Mesenchymal stem cell (in vitro differentiated cells and primary cell): Measurements from ENCODE around the gene MBOAT7.
A peak's percentile ranks its signal among the peaks of the same experiment; 100 is the strongest.
"Not testable (repeated sequence)": the region's sequence is repeated elsewhere in the genome, so short reads cannot be mapped to it uniquely, and the experiment has no call there.

Experiments
- DNase-seq: peaks from one replicate; pipeline ENCODE4 v3.0.0-alpha.2; 2013
- H2AFZ ChIP-seq: one replicate; pipeline ENCODE4 v1.6.1; 2013; ENCODE audit warnings: low read depth, mild to moderate bottlenecking, control low read depth, inconsistent platforms, low read length, moderate library complexity
- H2AK5ac ChIP-seq: 2 replicates; pipeline ENCODE4 v1.6.1; 2013; ENCODE audit warnings: low read length, moderate library complexity, mild to moderate bottlenecking, inconsistent platforms; ENCODE audit not compliant: severe bottlenecking
- H2BK120ac ChIP-seq: one replicate; pipeline ENCODE4 v1.6.1; 2013; ENCODE audit warnings: low read depth, mild to moderate bottlenecking, inconsistent platforms, low read length, moderate library complexity
- H2BK12ac ChIP-seq, 2 experiments: one replicate each; pipeline ENCODE4 v1.6.1; 2013; ENCODE audit warnings: inconsistent platforms in 2 of 2, low read length in 2 of 2, mild to moderate bottlenecking in 2 of 2, moderate library complexity in 2 of 2, control low read depth in 1 of 2
- H2BK15ac ChIP-seq: one replicate; pipeline ENCODE4 v1.6.1; 2013; ENCODE audit warnings: mild to moderate bottlenecking, low read depth, inconsistent platforms; ENCODE audit not compliant: poor library complexity, severe bottlenecking
- H2BK5ac ChIP-seq: 2 replicates; pipeline ENCODE4 v1.6.1; 2013; ENCODE audit warnings: low read depth, mild to moderate bottlenecking, low read length, control low read depth, inconsistent platforms; ENCODE audit not compliant: poor library complexity, severe bottlenecking
- H3K14ac ChIP-seq, 2 experiments: one replicate each; pipeline ENCODE4 v1.6.1; 2013; ENCODE audit warnings: inconsistent platforms in 2 of 2, low read length in 2 of 2, control low read depth in 1 of 2, mild to moderate bottlenecking in 1 of 2, moderate library complexity in 1 of 2
- H3K18ac ChIP-seq, 2 experiments: one replicate each; pipeline ENCODE4 v1.6.1; 2013; ENCODE audit warnings: inconsistent platforms in 2 of 2, low read length in 2 of 2, control low read depth in 1 of 2, low read depth in 1 of 2, mild to moderate bottlenecking in 1 of 2
- H3K23ac ChIP-seq, 2 experiments: one replicate each; pipeline ENCODE4 v1.6.1; 2013; ENCODE audit warnings: inconsistent platforms in 2 of 2, low read length in 2 of 2, mild to moderate bottlenecking in 2 of 2, moderate library complexity in 2 of 2, control low read depth in 1 of 2
- H3K27ac ChIP-seq: 2 replicates; pipeline ENCODE4 v1.5.1; 2013; ENCODE audit warnings: mild to moderate bottlenecking, moderate library complexity, low read length, control low read depth, inconsistent platforms; ENCODE audit not compliant: poor library complexity, severe bottlenecking
- H3K27me3 ChIP-seq, 2 experiments: 2 replicates each; pipeline versions ENCODE4 v1.6.1 to v1.7.0; 2013; ENCODE audit warnings: low read length in 2 of 2, mild to moderate bottlenecking in 2 of 2, moderate library complexity in 2 of 2, control low read depth in 1 of 2, inconsistent platforms in 1 of 2; ENCODE audit not compliant: control insufficient read depth in 1 of 2, insufficient read depth in 1 of 2
- H3K36me3 ChIP-seq, 2 experiments: 2 replicates each; pipeline versions ENCODE4 v1.6.1 to v1.7.0; 2013; ENCODE audit warnings: low read length in 2 of 2, control low read depth in 1 of 2, inconsistent platforms in 1 of 2, low read depth in 1 of 2, mild to moderate bottlenecking in 1 of 2; ENCODE audit not compliant: insufficient read depth in 2 of 2, control insufficient read depth in 1 of 2
- H3K4ac ChIP-seq, 2 experiments: one replicate each; pipeline ENCODE4 v1.6.1; 2013; ENCODE audit warnings: inconsistent platforms in 2 of 2, low read length in 2 of 2, mild to moderate bottlenecking in 2 of 2, moderate library complexity in 2 of 2, control low read depth in 1 of 2, low read depth in 1 of 2
- H3K4me1 ChIP-seq: 2 replicates; pipeline ENCODE4 v1.6.1; 2013; ENCODE audit warnings: low read depth, low read length, control low read depth; ENCODE audit not compliant: control insufficient read depth, insufficient read depth
- H3K4me2 ChIP-seq: 2 replicates; pipeline ENCODE4 v1.6.1; 2013; ENCODE audit warnings: low read length, mild to moderate bottlenecking, inconsistent platforms; ENCODE audit not compliant: poor library complexity, severe bottlenecking
- H3K4me3 ChIP-seq, 2 experiments: 2 replicates each; pipeline versions ENCODE4 v1.5.1 to v1.7.0; 2013; ENCODE audit warnings: low read length in 2 of 2, mild to moderate bottlenecking in 2 of 2, control low read depth in 1 of 2, low read depth in 1 of 2; ENCODE audit not compliant: insufficient read depth in 1 of 2
- H3K79me1 ChIP-seq: replicated peaks from 2 replicates; pipeline ENCODE4 v1.6.1; 2013; ENCODE audit warnings: mild to moderate bottlenecking, control low read depth, low read length, inconsistent platforms; ENCODE audit not compliant: poor library complexity, severe bottlenecking
- H3K9ac ChIP-seq: 2 replicates; pipeline ENCODE4 v1.7.0; 2013; ENCODE audit warnings: mild to moderate bottlenecking, low read length, moderate library complexity
- H3K9me3 ChIP-seq: 2 replicates; pipeline ENCODE4 v1.7.0; 2013; ENCODE audit warnings: mild to moderate bottlenecking, low read length; ENCODE audit not compliant: control insufficient read depth
- H4K8ac ChIP-seq: one replicate; pipeline ENCODE4 v1.6.1; 2013; ENCODE audit warnings: inconsistent platforms, mild to moderate bottlenecking, low read length, moderate library complexity
- H4K91ac ChIP-seq: one replicate; pipeline ENCODE4 v1.6.1; 2013; ENCODE audit warnings: mild to moderate bottlenecking, low read length, inconsistent platforms
- WGBS: methylation state at CpG from one replicate; pipeline ENCODE4 v1.1.7; 2013; ENCODE audit warnings: mixed read lengths; 5-methylcytosine and 5-hydroxymethylcytosine counted together

Gene MBOAT7

GRCh38 chr19:54208784-54209057, 19.3 kb upstream of the MBOAT7 start:
- Histone ChIP-seq H3K18ac (peak overlapping the region in 1 of 2 experiments; percentile 13), H3K4me3 (no peak overlapping the region), H4K8ac (peak overlapping the region; percentile 36), H3K79me1 (peaks cover 7% of the 10 kb centered on the region), H2AFZ (no peak overlapping the region), H2AK5ac (no peak overlapping the region), H2BK12ac (no peak overlapping the region), H3K4me2 (no peak overlapping the region), H3K27me3 (no peaks in the 10 kb centered on the region), H2BK120ac (no peak overlapping the region), H3K4me1 (peaks cover 52% of the 10 kb centered on the region), H3K36me3 (peaks cover 52 to 63% of the 10 kb centered on the region in 2 experiments), H4K91ac (no peak overlapping the region), H3K9ac (peak overlapping the region; percentile 82), H3K27ac (no peak overlapping the region), H3K4ac (no peak overlapping the region), H2BK15ac (no peak overlapping the region), H3K23ac (no peak overlapping the region), H3K9me3 (no peaks in the 10 kb centered on the region), H2BK5ac (no peak overlapping the region), H3K14ac (no peak overlapping the region)
- peak; percentile 26 for DNase-seq
- 89% methylated on average over 8 of the region's 8 CpGs for WGBS

GRCh38 chr19:54207983-54208783, 18.8 kb upstream of the MBOAT7 start:
- H3K4me2 ChIP-seq = no peak overlapping the region

GRCh38 chr19:54207676-54207982, 18.2 kb upstream of the MBOAT7 start:
- peaks cover 60 to 71% of the 10 kb centered on the region in 2 experiments for H3K36me3 ChIP-seq
- H2AFZ ChIP-seq = no peak overlapping the region
- no peak overlapping the region for H2BK120ac ChIP-seq
- H3K18ac ChIP-seq = peak overlapping the region in 1 of 2 experiments; percentile 43
- no peak overlapping the region for H3K4me3 ChIP-seq
- H3K4me2 ChIP-seq = no peak overlapping the region
- no peak overlapping the region for H3K27ac ChIP-seq
- no peaks in the 10 kb centered on the region for H3K9me3 ChIP-seq
- WGBS = 91% methylated on average over 5 of the region's 5 CpGs
- H4K8ac ChIP-seq = no peak overlapping the region
- DNase-seq = no peak
- no peak overlapping the region for H3K14ac ChIP-seq
- no peak overlapping the region for H2AK5ac ChIP-seq
- no peak overlapping the region for H2BK15ac ChIP-seq
- no peak overlapping the region for H3K23ac ChIP-seq
- H3K27me3 ChIP-seq = no peaks in the 10 kb centered on the region
- peaks cover 59% of the 10 kb centered on the region for H3K4me1 ChIP-seq
- no peak overlapping the region for H3K4ac ChIP-seq
- H2BK12ac ChIP-seq = no peak overlapping the region
- peaks cover 3% of the 10 kb centered on the region for H3K79me1 ChIP-seq
- peak overlapping the region; percentile 82 for H3K9ac ChIP-seq
- H4K91ac ChIP-seq = no peak overlapping the region
- no peak overlapping the region for H2BK5ac ChIP-seq

More at GRCh38 chr19:54207983-54208783, 18.8 kb upstream of the MBOAT7 start:
- no peak overlapping the region for H3K4me3 ChIP-seq
- H3K27ac ChIP-seq = no peak overlapping the region
- H3K14ac ChIP-seq = peak overlapping the region in 1 of 2 experiments; percentile 73
- H3K9me3 ChIP-seq = no peaks in the 10 kb centered on the region
- no peak overlapping the region for H2BK120ac ChIP-seq
- H2BK5ac ChIP-seq = no peak overlapping the region
- H2BK15ac ChIP-seq = no peak overlapping the region
- no peak overlapping the region for H3K4ac ChIP-seq
- H3K23ac ChIP-seq = no peak overlapping the region
- no peaks in the 10 kb centered on the region for H3K27me3 ChIP-seq
- peak overlapping the region in 1 of 2 experiments; percentile 43 for H3K18ac ChIP-seq
- no peak overlapping the region for H2AK5ac ChIP-seq
- H4K91ac ChIP-seq = no peak overlapping the region
- H3K4me1 ChIP-seq = peaks cover 55% of the 10 kb centered on the region
- no peak overlapping the region for H2BK12ac ChIP-seq
- no peak overlapping the region for H2AFZ ChIP-seq
- H3K9ac ChIP-seq = peak overlapping the region; percentile 82
- DNase-seq = peak; percentile 84
- WGBS = 85% methylated on average over 18 of the region's 18 CpGs
- H3K36me3 ChIP-seq = peaks cover 57 to 67% of the 10 kb centered on the region in 2 experiments
- peaks cover 4% of the 10 kb centered on the region for H3K79me1 ChIP-seq
- peak overlapping the region; percentile 36 for H4K8ac ChIP-seq

- WGBS = 98% methylated on average over 16 of the region's 23 CpGs
Observed at GRCh38 chr19:54207193-54207592, 17.8 kb upstream of the MBOAT7 start.

More at GRCh38 chr19:54207193-54207592, 17.8 kb upstream of the MBOAT7 start:
- not testable (repeated sequence) for H2BK120ac ChIP-seq, H3K23ac ChIP-seq, H2BK5ac ChIP-seq, H3K4me3 ChIP-seq, H3K27me3 ChIP-seq, H3K4me2 ChIP-seq, H2BK12ac ChIP-seq, H3K18ac ChIP-seq, H3K79me1 ChIP-seq, H4K91ac ChIP-seq, H2AFZ ChIP-seq, H3K4ac ChIP-seq, H4K8ac ChIP-seq, H3K9me3 ChIP-seq, H2BK15ac ChIP-seq, H3K27ac ChIP-seq, DNase-seq, H2AK5ac ChIP-seq, H3K14ac ChIP-seq
- Histone ChIP-seq H3K36me3 (peaks cover 60 to 75% of the 10 kb centered on the region in 2 experiments), H3K4me1 (peaks cover 60% of the 10 kb centered on the region), H3K9ac (peak overlapping the region; percentile 82)
